HG02642 (cell line): Measurements from ENCODE around the gene ZNHIT3.
"Not testable (repeated sequence)": the region's sequence is repeated elsewhere in the genome, so short reads cannot be mapped to it uniquely, and the experiment has no call there.

Experiments used
- ATAC-seq: cut with Tn5 transposase; IDR thresholded peaks from one replicate; pipeline ENCODE4 v1.9.1; 2021; ENCODE audit warnings: mild to moderate bottlenecking; ENCODE audit not compliant: unreplicated experiment, poor library complexity

The ZNHIT3 gene

GRCh38 chr17:36486204-36487194 lies at the start of gene ZNHIT3:
TSS of gene ZNHIT3 (plus strand) at chr17:36486681. CDS start at chr17:36486700, 19 bp downstream.
- peak; percentile 93 for ATAC-seq

GRCh38 chr17:36441792-36442191 lies 44.7 kb upstream of the ZNHIT3 start:
- not testable (repeated sequence) for ATAC-seq

- no peak for ATAC-seq
These were observed 42.7 kb upstream of the ZNHIT3 start for GRCh38 chr17:36443777-36444176.

GRCh38 chr17:36449997-36450396 lies 36.5 kb upstream of the ZNHIT3 start:
- ATAC-seq = not testable (repeated sequence)

- not testable (repeated sequence) for ATAC-seq
These were observed 33.6 kb upstream of the ZNHIT3 start for GRCh38 chr17:36452888-36453287.

- not testable (repeated sequence) for ATAC-seq
These were observed 28.8 kb upstream of the ZNHIT3 start for GRCh38 chr17:36457701-36458100.

- no peak for ATAC-seq
These were observed 27.4 kb upstream of the ZNHIT3 start for GRCh38 chr17:36459045-36459444.

- no peak for ATAC-seq
These were observed 26.9 kb upstream of the ZNHIT3 start for GRCh38 chr17:36459601-36460000.

GRCh38 chr17:36460265-36460937 lies 26.1 kb upstream of the ZNHIT3 start:
- ATAC-seq = no peak

GRCh38 chr17:36461330-36462110 lies 25.0 kb upstream of the ZNHIT3 start:
- ATAC-seq = no peak

GRCh38 chr17:36463916-36464764 lies 22.3 kb upstream of the ZNHIT3 start:
- no peak for ATAC-seq

GRCh38 chr17:36464765-36465088 lies 21.8 kb upstream of the ZNHIT3 start:
- no peak for ATAC-seq

GRCh38 chr17:36468903-36469635 lies 17.4 kb upstream of the ZNHIT3 start:
- ATAC-seq = no peak

- no peak for ATAC-seq
These were observed 16.7 kb upstream of the ZNHIT3 start for GRCh38 chr17:36469733-36470132.

- no peak for ATAC-seq
These were observed 16.0 kb upstream of the ZNHIT3 start for GRCh38 chr17:36470499-36470898.

- ATAC-seq = no peak
These were observed 11.9 kb upstream of the ZNHIT3 start for GRCh38 chr17:36474571-36474970.

- ATAC-seq = no peak
These were observed 11.0 kb upstream of the ZNHIT3 start for GRCh38 chr17:36475346-36475970.

GRCh38 chr17:36481829-36482228 lies 4.7 kb upstream of the ZNHIT3 start:
- ATAC-seq = no peak
